HT-29 (cell line): ENCODE data around the gene TCOF1. TPM values are rescaled to one million over a fixed set of nuclear protein-coding genes. Genes with fewer than 3 reads are reported as not detected.

ENCODE experiments used
- DNase-seq: peaks from one replicate; pipeline ENCODE4 v3.0.0-alpha.2; 2015; ENCODE audit warnings: low spot score
- total RNA-seq: library from RNA; depleted of rRNA; stranded (reverse); fragments of >200 nt; shearing (Covaris generic); gene quantifications from 2 replicates; pipeline ENCODE4 v1.2.3, GENCODE V29; 2014

Gene TCOF1
- total RNA-seq, 1 experiment from 2014 or later = 85.7 TPM

- peak; percentile 76 for DNase-seq
These were observed 70.8 kb downstream of the TCOF1 start for GRCh38 chr5:150428106-150428876.

GRCh38 chr5:150428978-150429377 lies 71.5 kb downstream of the TCOF1 start:
- DNase-seq = no peak

DNA sequence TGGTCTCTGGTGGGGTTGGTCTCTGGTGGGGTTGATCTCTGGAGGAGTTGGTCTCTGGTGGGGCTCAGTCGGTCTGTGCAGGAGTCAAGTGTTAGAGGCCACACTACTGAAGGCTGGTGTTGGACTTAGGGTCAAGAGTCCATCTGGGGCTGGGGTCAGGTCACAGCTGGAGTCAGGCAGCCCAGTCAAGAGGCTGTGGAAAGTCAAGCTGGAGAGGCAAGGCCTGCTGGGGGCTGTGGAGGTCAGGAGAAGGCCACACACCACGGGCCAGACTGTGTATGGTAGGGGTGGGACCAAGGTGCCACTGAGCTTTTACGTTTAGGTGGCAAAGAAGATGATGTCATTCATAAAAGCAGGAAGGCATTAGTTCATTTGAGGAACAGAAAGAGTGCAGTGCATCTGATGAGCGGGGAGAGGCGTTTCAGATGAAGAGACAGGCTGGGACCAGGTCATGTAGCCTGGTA lies 71.9 kb downstream of the TCOF1 start:
- no peak for DNase-seq

DNA sequence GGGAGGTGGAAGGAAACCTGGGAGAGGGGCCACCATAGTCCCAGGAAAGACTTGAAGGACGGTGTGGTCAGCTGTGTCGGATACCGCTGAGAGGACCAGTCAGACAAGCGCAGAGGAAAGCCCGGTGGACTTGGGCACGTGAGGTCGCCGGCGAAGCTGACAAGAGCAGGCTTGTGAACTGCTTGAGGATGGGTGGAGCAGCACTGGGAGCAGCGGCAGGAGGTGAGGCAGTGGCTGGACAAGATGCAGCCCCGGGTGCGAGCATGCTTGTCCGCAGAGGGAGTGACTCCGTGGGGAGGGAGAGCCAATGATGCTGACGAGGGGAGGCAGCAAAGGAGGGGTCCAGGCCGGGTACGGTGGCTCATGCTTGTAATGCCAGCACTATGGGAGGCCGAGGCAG lies 73.6 kb downstream of the TCOF1 start:
- no peak for DNase-seq

DNA sequence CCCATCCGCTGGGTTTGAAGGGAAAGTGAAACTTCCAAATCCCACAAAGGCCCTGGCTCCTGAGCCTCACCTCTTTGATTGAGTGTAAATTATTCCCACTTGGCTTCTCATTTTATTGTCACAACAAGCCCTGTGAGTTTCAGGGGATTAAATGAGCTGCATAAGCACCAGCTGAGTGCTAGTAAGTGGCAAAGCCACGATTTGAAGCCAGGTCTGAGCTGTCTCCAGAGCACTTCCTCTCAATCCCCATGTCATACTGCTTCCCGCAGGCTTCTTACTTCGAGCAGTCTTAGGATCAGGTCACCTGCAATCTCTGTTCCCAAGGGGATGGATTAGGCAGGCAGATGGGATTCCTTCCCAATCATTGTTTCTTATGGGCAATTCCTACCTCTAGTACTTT lies 74.1 kb downstream of the TCOF1 start:
- DNase-seq = no peak

DNA sequence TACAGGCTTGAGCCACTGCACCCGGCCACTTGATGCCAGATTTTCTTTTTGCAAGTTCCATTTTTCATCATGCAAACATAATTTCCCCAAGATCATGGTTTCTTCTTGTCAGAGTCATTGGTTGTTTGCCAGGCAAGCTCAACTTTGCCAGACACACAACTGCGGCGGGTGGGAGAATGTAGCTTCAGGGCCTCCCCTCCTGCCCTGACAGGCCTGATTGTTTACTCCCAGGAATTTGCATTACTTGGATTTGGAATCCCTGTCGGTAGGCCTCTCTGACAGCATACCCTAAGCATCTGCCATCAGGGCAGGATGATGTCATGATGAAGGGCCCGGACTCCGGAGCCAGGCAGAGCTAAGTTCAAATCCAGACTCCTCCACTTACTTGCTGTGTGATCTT lies 77.0 kb downstream of the TCOF1 start:
- no peak for DNase-seq

GRCh38 chr5:150436141-150436680 lies 78.7 kb downstream of the TCOF1 start:
- peak; percentile 88 for DNase-seq

DNA sequence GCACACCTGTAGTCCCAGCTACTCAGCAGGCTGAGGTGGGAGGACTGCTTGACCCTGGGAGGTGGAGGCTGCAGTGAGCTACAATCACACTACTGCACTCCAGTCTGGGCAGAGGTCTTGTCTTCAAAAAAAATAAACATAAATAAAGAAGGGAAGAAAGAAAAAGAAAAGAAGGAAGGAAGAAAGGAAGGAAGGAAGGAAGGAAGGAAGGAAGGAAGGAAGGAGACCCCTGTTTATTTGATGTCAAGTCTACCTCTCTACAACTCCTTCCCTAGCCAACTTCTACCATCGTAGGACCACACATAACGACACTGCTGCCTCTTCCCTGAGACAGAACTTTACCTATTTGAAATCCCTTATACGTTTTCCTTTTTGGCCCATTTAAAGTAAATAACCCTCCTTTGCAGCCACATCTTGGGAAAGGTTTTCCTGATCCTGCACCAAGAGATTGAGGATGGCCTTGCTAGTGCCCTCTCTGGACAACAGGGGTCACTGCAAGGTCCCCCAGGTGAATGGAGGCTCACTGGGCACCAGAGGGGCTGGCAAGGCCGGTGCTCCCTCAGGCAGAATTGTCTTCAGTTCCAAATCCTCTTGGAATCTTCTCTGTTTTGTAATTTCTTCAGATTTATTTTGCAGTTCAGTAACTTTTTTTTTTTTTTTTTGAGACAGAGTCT lies 81.5 kb downstream of the TCOF1 start:
- DNase-seq = peak; percentile 47

GRCh38 chr5:150440948-150441812 lies 83.7 kb downstream of the TCOF1 start:
- DNase-seq = no peak

GRCh38 chr5:150441813-150442698 lies 84.6 kb downstream of the TCOF1 start:
- DNase-seq = no peak

DNA sequence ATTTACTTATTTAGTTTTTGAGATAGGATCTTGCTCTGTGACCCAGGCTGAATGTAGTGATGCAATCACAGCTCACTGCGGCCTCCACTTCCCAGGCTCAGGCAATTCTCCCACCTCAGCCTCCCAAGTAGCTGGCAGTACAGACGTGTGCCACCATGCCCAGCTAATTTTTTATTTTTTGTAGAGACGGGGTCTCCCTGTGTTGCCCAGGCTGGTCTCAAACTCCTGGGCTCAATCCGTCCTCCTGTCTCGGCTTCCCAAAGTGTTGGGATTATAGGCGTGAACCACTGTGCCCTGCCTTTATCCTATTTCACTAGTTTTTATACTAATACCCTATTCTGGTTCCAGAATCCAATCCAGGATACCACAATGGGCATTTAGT lies 85.2 kb downstream of the TCOF1 start:
- DNase-seq = no peak

- no peak for DNase-seq
These were observed 86.0 kb downstream of the TCOF1 start for GRCh38 chr5:150443242-150444075.

GRCh38 chr5:150444770-150445169 lies 87.3 kb downstream of the TCOF1 start:
- no peak for DNase-seq

DNA sequence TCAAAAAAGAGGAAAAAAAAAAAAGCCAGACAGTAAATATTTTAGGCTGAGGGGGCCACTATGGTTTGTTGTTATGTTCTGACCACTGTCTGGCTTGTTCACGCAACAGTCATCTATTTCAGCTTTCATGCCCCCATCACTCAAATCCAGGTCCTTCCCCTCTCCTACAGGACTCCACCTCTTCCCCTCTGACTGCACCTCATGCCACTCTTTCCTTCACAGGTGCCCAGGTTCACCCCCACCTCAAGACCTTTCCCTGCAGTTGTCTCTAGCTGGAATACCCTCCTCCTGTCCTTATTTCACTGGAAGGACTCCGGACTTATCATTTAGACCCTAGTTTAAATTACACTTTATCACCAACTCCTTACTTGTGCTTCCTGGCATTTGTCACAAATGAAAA lies 88.6 kb downstream of the TCOF1 start:
- no peak for DNase-seq

DNA sequence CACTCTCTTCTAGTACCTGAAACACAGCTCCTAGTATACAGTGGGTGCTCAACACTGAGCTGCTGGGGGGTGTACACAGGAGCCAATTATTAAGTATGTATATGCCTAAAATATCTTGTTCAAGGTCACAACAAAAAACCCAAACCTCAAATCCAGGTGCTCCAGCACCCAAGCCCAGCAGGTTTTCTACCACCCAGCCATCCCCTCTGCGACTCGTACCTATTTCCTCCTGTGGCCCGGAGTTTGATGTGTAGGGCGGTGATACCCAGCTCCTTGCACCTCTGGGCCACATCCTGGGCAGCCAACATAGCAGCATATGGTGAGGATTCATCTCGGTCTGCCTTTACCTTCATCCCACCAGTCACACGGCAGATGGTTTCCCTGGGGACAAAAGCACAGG lies 89.1 kb downstream of the TCOF1 start:
- DNase-seq = no peak

DNA sequence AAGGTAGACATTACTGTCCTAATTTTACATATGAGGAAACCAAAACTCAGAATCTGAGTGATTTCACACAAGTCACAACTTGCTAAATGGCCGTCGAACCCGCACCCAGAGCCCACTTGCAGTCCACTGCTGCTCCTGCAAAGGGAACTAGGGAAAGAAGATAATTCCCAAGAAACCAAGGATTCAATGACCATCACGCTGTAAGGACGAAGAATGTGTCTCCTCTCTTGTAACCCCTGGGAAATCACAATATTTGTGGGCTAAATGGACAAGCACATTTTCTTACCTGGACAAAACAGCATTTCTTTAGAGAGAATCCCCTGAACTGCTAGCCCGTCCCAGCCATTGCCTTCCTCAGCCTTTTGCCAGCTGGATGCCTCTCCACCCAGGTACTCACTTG lies 89.7 kb downstream of the TCOF1 start:
- no peak for DNase-seq

- DNase-seq = no peak
These were observed 90.8 kb downstream of the TCOF1 start for GRCh38 chr5:150448334-150448733.

DNA sequence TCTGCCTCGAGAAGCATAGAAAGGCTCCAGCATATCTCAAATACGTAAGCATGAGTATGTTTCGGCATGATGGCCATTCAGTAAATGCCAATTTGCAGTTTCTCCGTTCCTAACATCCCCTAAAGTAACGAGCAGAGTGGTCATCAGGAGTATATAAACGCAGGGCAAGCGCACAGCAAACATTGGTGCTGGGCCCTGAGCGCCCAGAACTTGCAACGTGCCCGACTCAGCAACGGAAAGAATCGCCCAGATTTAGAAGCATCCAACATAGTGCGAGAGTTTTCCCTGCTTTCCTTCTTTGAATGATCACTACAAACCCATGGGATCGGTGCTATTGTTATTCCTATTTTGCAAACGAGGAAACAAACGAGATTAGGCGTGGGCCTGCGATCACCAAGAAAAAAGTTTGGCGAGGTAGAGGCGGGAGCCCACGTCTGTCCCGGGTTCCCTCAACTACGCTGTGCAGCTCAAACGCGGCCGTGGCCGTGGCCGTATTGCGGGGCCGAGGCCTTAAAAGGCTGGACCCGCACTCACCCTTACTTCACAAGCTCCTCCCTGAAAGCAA lies 91.5 kb downstream of the TCOF1 start:
- DNase-seq = peak; percentile 51
